NB4 (cell line): ENCODE data around the gene PILRA.
"Not testable (repeated sequence)": the region's sequence is repeated elsewhere in the genome, so short reads cannot be mapped to it uniquely, and the experiment has no call there.

Experiments
- DNase-seq: peaks from one replicate; pipeline ENCODE4 v3.0.0; 2010; ENCODE audit warnings: low read depth
- H3K4me3 ChIP-seq: one replicate; pipeline ENCODE4 v1.5.1; 2011; ENCODE audit warnings: mild to moderate bottlenecking, low read depth, low read length, moderate library complexity
- MYC ChIP-seq: IDR thresholded peaks from 2 replicates; pipeline ENCODE4 v1.6.1; 2011; ENCODE audit warnings: low read depth, low read length
- POLR2A ChIP-seq: IDR thresholded peaks from 2 replicates; pipeline ENCODE4 v1.6.1; 2011; ENCODE audit warnings: mild to moderate bottlenecking; ENCODE audit not compliant: insufficient read length; ENCODE audit errors: extremely low read depth
- TF ChIP-seq, protein P1 (sequence below): IDR thresholded peaks from one replicate; pipeline ENCODE4 v1.5.1; 2012; ENCODE audit warnings: low read depth, low read length
- TF ChIP-seq, protein P2 (sequence below): IDR thresholded peaks from 2 replicates; pipeline ENCODE4 v1.6.1; 2011; ENCODE audit warnings: low read depth, low read length

Gene PILRA

DNA sequence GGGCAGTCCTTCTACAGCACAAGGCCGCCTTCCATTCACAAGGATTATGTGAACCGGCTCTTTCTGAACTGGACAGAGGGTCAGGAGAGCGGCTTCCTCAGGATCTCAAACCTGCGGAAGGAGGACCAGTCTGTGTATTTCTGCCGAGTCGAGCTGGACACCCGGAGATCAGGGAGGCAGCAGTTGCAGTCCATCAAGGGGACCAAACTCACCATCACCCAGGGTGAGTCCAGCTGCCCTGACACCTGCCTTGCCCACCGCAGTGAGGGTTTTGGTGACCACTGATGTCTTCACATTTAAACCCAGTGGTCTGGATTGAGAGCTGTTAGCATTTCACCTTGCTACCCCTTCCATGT, 14.5 kb upstream of the PILRA start:
- no peak overlapping the region for H3K4me3 ChIP-seq
- no peak for DNase-seq
- TF ChIP-seq POLR2A: peak; percentile 21
- TF ChIP-seq, protein P1, sequence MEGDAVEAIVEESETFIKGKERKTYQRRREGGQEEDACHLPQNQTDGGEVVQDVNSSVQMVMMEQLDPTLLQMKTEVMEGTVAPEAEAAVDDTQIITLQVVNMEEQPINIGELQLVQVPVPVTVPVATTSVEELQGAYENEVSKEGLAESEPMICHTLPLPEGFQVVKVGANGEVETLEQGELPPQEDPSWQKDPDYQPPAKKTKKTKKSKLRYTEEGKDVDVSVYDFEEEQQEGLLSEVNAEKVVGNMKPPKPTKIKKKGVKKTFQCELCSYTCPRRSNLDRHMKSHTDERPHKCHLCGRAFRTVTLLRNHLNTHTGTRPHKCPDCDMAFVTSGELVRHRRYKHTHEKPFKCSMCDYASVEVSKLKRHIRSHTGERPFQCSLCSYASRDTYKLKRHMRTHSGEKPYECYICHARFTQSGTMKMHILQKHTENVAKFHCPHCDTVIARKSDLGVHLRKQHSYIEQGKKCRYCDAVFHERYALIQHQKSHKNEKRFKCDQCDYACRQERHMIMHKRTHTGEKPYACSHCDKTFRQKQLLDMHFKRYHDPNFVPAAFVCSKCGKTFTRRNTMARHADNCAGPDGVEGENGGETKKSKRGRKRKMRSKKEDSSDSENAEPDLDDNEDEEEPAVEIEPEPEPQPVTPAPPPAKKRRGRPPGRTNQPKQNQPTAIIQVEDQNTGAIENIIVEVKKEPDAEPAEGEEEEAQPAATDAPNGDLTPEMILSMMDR: no peak
- TF ChIP-seq MYC: no peak

DNA sequence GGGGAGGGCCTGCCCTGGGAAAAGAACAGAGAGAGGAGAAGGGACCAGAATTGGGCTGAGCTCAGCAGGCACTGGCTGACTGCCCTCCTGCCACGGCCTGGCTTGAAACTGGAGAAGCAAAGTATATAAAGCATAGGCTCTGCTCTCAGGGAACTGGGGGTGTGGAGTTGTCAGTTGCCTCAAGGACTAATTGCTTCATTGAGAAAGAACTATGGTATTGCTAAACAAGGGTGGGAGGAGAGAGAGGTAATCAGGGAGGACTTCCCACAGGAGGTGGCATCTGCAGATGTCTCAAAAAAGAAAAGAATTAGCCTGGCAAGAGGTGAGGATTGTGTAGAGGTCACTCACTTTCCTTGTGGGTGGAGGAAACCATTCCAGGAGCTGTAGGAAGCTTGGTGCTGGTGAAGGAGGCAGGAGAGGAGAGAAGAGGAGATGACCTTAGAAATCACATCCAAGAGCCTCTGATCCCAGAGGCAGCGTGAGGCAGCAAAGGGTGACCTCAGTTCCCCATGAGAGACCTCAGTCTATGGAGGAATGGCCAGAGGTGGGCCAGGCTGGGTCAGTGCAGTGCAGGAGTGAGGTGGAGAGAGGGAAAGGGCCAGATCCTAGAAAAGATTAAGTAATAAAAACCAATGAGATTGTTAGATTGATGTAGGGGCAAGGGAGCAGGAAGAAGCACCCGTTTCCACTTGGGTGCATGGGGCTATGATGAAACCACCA, 13.0 kb upstream of the PILRA start:
- peak; percentile 58 for DNase-seq
- TF ChIP-seq, protein P2, sequence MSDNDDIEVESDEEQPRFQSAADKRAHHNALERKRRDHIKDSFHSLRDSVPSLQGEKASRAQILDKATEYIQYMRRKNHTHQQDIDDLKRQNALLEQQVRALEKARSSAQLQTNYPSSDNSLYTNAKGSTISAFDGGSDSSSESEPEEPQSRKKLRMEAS: no peak
- TF ChIP-seq, protein P1: no peak
- TF ChIP-seq POLR2A (no peak), MYC (no peak)
- no peak overlapping the region for H3K4me3 ChIP-seq

DNA sequence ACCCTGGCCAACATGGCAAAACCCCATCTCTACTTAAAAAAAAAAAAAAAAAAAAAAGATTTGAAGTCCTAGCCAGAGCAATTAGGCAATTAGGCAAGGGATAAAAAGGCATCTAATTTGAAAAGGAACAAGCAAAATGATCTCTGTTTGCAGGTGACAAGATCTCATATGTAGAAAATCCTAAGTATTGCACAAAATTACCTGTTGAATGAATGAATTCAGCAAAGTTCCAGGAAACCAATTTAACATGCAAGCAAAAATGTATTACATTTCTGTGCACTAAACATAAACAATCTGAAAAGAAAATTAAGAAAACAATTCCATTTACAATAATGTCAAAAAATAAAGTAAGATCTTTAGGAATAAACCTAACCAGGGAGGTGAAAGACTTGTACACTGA, 10.2 kb upstream of the PILRA start:
- TF ChIP-seq, protein P1: no peak
- TF ChIP-seq, protein P2: no peak
- TF ChIP-seq POLR2A: no peak
- no peak overlapping the region for H3K4me3 ChIP-seq
- DNase-seq: no peak

DNA sequence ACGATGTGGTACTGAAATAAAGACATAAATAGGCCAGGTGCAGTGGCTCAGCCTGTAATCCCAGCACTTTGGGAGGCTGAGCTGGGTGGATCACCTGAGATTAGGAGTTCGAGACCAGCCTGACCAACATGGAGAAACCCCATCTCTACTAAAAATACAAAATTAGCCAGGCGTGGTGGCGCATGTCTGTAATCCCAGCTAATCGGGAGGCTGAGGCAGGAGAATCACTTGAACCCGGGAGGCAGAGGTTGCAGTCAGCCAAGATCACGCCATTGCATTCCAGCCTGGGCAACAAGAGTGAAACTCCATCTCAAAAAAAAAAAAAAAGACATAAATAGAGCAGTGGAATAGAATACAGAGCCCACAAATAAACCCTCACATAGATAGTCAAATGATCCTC, 9.5 kb upstream of the PILRA start:
- DNase-seq, H3K4me3 ChIP-seq: not testable (repeated sequence)

- TF ChIP-seq, protein P2: no peak
- TF ChIP-seq POLR2A (no peak), MYC (no peak)
- TF ChIP-seq, protein P1: no peak
- no peak overlapping the region for H3K4me3 ChIP-seq
- no peak for DNase-seq
Observed at GRCh38 chr7:100364480-100364879, 8.8 kb upstream of the PILRA start.

- not testable (repeated sequence) for H3K4me3 ChIP-seq, DNase-seq
Observed at GRCh38 chr7:100365998-100366367, 7.3 kb upstream of the PILRA start.

- H3K4me3 ChIP-seq: no peak overlapping the region
- DNase-seq: peak; percentile 88
Observed at GRCh38 chr7:100366411-100367250, 6.7 kb upstream of the PILRA start.

More at GRCh38 chr7:100366411-100367250, 6.7 kb upstream of the PILRA start:
- TF ChIP-seq, protein P1: no peak
- 0 out of 2 replicates have a peak, but pooled peaks have one; percentile 7 for TF ChIP-seq MYC
